ENCODE results near the gene UBTD2. TPM values are rescaled to one million over a fixed set of nuclear protein-coding genes. Genes with fewer than 3 reads are reported as not detected.

Gene UBTD2
- total RNA-seq, 4 donors from 2014 or later = 19.4 to 31.0 (median 26.2) TPM

GRCh38 chr5:172282272-172283019 lies 1.1 kb downstream of the UBTD2 start:
- peaks cover 0 to 42% (median 18%) of the 10 kb centered on the region in 4 donors for H3K4me1 ChIP-seq
- H3K27ac ChIP-seq = peak overlapping the region; percentile 95 to 99 (median 97)
- H3K4me3 ChIP-seq = peak overlapping the region; percentile 73 to 95 (median 92)
- TF ChIP-seq POLR2A (IDR thresholded peaks at IDR 0.05) (no peak), EP300 (IDR thresholded peaks at IDR 0.05) (no peak)
- TF ChIP-seq, protein P1, sequence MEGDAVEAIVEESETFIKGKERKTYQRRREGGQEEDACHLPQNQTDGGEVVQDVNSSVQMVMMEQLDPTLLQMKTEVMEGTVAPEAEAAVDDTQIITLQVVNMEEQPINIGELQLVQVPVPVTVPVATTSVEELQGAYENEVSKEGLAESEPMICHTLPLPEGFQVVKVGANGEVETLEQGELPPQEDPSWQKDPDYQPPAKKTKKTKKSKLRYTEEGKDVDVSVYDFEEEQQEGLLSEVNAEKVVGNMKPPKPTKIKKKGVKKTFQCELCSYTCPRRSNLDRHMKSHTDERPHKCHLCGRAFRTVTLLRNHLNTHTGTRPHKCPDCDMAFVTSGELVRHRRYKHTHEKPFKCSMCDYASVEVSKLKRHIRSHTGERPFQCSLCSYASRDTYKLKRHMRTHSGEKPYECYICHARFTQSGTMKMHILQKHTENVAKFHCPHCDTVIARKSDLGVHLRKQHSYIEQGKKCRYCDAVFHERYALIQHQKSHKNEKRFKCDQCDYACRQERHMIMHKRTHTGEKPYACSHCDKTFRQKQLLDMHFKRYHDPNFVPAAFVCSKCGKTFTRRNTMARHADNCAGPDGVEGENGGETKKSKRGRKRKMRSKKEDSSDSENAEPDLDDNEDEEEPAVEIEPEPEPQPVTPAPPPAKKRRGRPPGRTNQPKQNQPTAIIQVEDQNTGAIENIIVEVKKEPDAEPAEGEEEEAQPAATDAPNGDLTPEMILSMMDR (IDR thresholded peaks at IDR 0.05) = no peak
- 6 to 7% methylated on average over 13 of the region's 13 CpGs for WGBS, 2 donors
- no peaks in the 10 kb centered on the region for H3K9me3 ChIP-seq
- H3K27me3 ChIP-seq = no peaks in the 10 kb centered on the region
- no peak for DNase-seq (ENCODE audit: low spot score in 2 of 2)
- no peaks in the 10 kb centered on the region for H3K36me3 ChIP-seq

DNA sequence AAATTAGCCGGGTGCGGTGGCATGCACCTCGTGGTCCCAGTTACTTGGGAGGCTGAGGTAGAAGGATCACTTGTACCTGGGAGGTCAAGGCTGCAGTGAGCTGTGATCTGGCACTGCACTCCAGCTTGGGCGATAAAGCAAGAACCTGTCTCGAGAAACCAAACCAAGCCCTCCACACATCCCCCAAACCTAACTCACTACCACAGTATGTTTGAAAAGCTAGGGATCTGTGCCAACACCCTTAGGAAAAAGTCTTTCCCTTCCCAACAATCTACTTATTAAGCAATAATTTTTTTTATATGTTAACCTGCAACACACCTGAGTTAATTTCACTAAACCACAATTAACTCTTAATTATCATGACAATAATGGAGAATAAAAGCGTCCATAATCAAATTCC lies 2.2 kb downstream of the UBTD2 start:
- Histone ChIP-seq H3K36me3 (no peaks in the 10 kb centered on the region), H3K27ac (peak overlapping the region in 2 of 4 donors; percentile 60 to 99), H3K4me3 (peak overlapping the region in 1 of 4 donors; percentile 73), H3K9me3 (no peaks in the 10 kb centered on the region), H3K4me1 (peaks cover 0 to 53% (median 24%) of the 10 kb centered on the region in 4 donors), H3K27me3 (no peaks in the 10 kb centered on the region)
- no peak for DNase-seq (ENCODE audit: low spot score in 2 of 2)
- no peak for TF ChIP-seq EP300 (IDR thresholded peaks at IDR 0.05)
- 69 to 74% methylated on average over 6 of the region's 6 CpGs for WGBS, 2 donors

DNA sequence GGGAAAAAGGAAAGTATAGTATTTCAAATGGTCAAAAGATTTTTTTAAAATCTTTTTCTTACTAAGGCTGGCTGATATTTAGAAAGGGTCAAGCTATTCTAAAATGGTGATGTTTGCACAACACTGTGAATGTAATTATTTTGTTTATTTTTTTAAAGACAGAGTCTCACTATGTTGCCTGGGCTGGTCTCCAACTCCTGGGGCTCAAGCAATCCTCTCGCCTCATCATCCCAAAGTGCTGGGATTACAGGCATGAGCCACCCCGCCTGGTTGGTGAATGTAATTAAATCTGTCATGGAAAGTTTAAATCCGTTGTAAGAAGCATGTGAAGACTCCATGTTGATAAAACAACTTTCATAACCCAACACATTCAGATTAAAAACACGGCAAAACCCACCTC lies 2.6 kb downstream of the UBTD2 start:
- Histone ChIP-seq H3K27me3 (no peaks in the 10 kb centered on the region), H3K36me3 (no peaks in the 10 kb centered on the region), H3K4me3 (peak overlapping the region in 1 of 4 donors; percentile 73), H3K4me1 (peaks cover 0 to 56% (median 24%) of the 10 kb centered on the region in 4 donors), H3K9me3 (no peaks in the 10 kb centered on the region), H3K27ac (peak overlapping the region in 2 of 4 donors; percentile 60 to 99)
- no peak for DNase-seq (ENCODE audit: low spot score in 2 of 2)
- WGBS, 2 donors = 40% methylated on average over 4 of the region's 4 CpGs
- TF ChIP-seq, protein P1 (IDR thresholded peaks at IDR 0.05) = no peak
- no peak for TF ChIP-seq EP300 (IDR thresholded peaks at IDR 0.05)
- TF ChIP-seq POLR2A (IDR thresholded peaks at IDR 0.05) = no peak

DNA sequence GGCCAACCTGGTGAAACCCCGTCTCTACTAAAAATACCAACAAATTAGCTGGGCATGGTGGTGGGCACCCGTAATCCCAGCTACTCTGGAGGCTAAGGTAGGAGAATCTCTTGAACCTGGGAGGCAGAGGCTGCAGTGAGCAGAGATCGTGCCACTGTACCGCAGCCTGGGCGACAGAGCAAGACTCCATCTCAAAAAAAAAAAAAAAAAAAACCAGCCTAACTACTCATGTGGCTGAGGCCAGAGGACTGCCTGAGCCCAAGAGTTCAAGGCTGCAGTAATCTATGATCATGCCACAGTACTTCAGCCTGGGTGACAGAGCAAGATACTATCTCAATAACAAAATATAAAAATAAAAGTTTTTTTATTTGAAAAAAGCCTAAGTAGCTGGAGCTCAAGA lies 3.2 kb downstream of the UBTD2 start:
- Histone ChIP-seq H3K4me1 (peaks cover 0 to 56% (median 24%) of the 10 kb centered on the region in 4 donors), H3K4me3 (no peak overlapping the region), H3K27me3 (no peaks in the 10 kb centered on the region), H3K27ac (peak overlapping the region in 1 of 4 donors; percentile 99), H3K9me3 (no peaks in the 10 kb centered on the region), H3K36me3 (no peaks in the 10 kb centered on the region)
- 87 to 95% methylated on average over 5 of the region's 5 CpGs for WGBS, 2 donors
- DNase-seq (ENCODE audit: low spot score in 2 of 2) = no peak
- TF ChIP-seq, protein P1 (IDR thresholded peaks at IDR 0.05) = no peak
- TF ChIP-seq EP300 (IDR thresholded peaks at IDR 0.05) = no peak
- TF ChIP-seq POLR2A (IDR thresholded peaks at IDR 0.05) = no peak

DNA sequence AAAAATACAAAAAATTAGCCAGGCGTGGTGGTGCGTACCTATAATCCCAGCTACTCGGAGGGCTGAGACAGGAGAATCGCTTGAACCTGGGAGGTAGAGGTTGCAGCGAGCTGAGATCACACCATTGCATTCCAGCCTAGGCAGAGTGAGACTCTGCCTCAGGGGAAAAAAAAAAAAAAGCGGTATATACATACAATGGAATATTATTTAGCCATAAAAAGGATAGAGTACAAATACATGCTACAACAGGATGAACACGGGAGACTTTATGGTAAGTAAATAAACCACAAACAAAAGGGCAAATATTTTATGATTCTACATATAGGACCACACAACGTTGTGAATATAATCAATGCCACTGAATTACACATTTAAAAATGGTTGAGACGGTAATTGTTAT lies 5.2 kb downstream of the UBTD2 start:
- no peaks in the 10 kb centered on the region for H3K27me3 ChIP-seq
- TF ChIP-seq POLR2A (IDR thresholded peaks at IDR 0.05) = no peak
- TF ChIP-seq EP300 (IDR thresholded peaks at IDR 0.05) = no peak
- TF ChIP-seq, protein P1 (IDR thresholded peaks at IDR 0.05) = no peak
- H3K9me3 ChIP-seq = no peaks in the 10 kb centered on the region
- DNase-seq (ENCODE audit: low spot score in 2 of 2) = no peak
- H3K4me3 ChIP-seq = no peak overlapping the region
- H3K36me3 ChIP-seq = peaks cover 0 to 6% (median 0%) of the 10 kb centered on the region in 3 donors
- H3K4me1 ChIP-seq = peaks cover 0 to 49% (median 22%) of the 10 kb centered on the region in 4 donors
- no peak overlapping the region for H3K27ac ChIP-seq
- WGBS, 2 donors = 95 to 99% methylated on average over 9 of the region's 9 CpGs

Measured in tibial nerve (tissue), 4 donors.